HCT116 (cell line): Measurements from ENCODE around the gene ACAT2. TPM values are rescaled to one million over a fixed set of nuclear protein-coding genes. Genes with fewer than 3 reads are reported as not detected.
"Not testable (repeated sequence)": the region's sequence is repeated elsewhere in the genome, so short reads cannot be mapped to it uniquely, and the experiment has no call there.

Experiments used
- ATAC-seq: fragments of 200-7000 bp; cut with Tn5 transposase; 2 replicates; pipeline ENCODE4 v1.9.1; 2020; ENCODE audit warnings: mild to moderate bottlenecking, moderate library complexity
- BruUV-seq: library from RNA; stranded (reverse); fragments of 400-500 nt; replicated peaks from 2 replicates; lab custom pipeline; 2021; lab: Mats Ljungman, UMichigan
- CTCF ChIA-PET: fragments of 300-600 bp; sonication (Branson Sonifier 250); formaldehyde crosslinking; loops from one replicate; lab custom pipeline; 2021; ENCODE audit warnings: antibody characterized with exemption; lab: Charles Lee
- POLR2A ChIA-PET: fragments of 300-600, 350-600 bp; sonication (Branson Sonifier 250); formaldehyde crosslinking; loops from one replicate; lab custom pipeline; 2021; ENCODE audit warnings: antibody characterized with exemption; lab: Charles Lee
- RAD21 ChIA-PET, 2 experiments: fragments of 300-600 bp; sonication (Branson Sonifier 250); formaldehyde crosslinking; loops; one replicate each; lab custom pipeline; 2023; ENCODE audit warnings: low total read pairs in 2 of 2; ENCODE audit not compliant: uncharacterized antibody in 2 of 2, unreplicated experiment in 2 of 2, low non-redundant PET in 1 of 2; lab: Charles Lee
- DNase-seq: peaks from one replicate; pipeline ENCODE4 v3.0.0-alpha.2; 2010; ENCODE audit warnings: low read depth, low spot score
- H2AFZ ChIP-seq: fragments of 200-600 bp; shearing (Covaris generic), sonication (generic); 2 replicates; pipeline ENCODE4 v1.6.1; 2017; ENCODE audit warnings: low read depth, mixed run types, mixed read lengths, antibody characterized with exemption, low read length; ENCODE audit not compliant: poor library complexity, severe bottlenecking
- H3K27ac ChIP-seq: 2 replicates; pipeline ENCODE4 v1.5.1; 2012; ENCODE audit warnings: low read depth, low read length
- H3K27me3 ChIP-seq: fragments of 200-600 bp; sonication (generic); 2 replicates; pipeline ENCODE4 v1.6.1; 2016; ENCODE audit warnings: mixed run types, low read length, mixed read lengths; ENCODE audit not compliant: insufficient read depth
- H3K36me3 ChIP-seq, 2 experiments: fragments of 200-500 bp in 1 of 2; fragments of 200-600 bp in 1 of 2; sonication (Bioruptor generic) in 1 of 2; sonication (generic) in 1 of 2; 2 replicates each; pipeline versions ENCODE4 v1.5.1 to v1.6.1; 2014 to 2016; ENCODE audit warnings: low read length in 2 of 2, inconsistent platforms in 1 of 2, mixed read lengths in 1 of 2, mixed run types in 1 of 2; ENCODE audit not compliant: insufficient read depth in 2 of 2, control insufficient read depth in 1 of 2
- H3K4me1 ChIP-seq, 2 experiments: fragments of 200-600 bp in 1 of 2; sonication (generic) in 1 of 2; 2 replicates each; pipeline versions ENCODE4 v1.5.1 to v1.6.1; 2012 to 2017; ENCODE audit warnings: low read length in 2 of 2, inconsistent platforms in 1 of 2, mild to moderate bottlenecking in 1 of 2, mixed read lengths in 1 of 2, mixed run types in 1 of 2, moderate library complexity in 1 of 2; ENCODE audit not compliant: insufficient read depth in 2 of 2, control insufficient read depth in 1 of 2
- H3K4me2 ChIP-seq: fragments of 200-600 bp; sonication (generic); 2 replicates; pipeline ENCODE4 v1.6.1; 2017; ENCODE audit warnings: mixed run types, low read length, mixed read lengths
- H3K4me3 ChIP-seq, 2 experiments: fragments of 200-600 bp in 1 of 2; sonication (generic) in 1 of 2; replicated peaks in 1 of 2; 2 replicates each; pipeline ENCODE4 v1.5.1; 2011 to 2016; ENCODE audit warnings: low read length in 2 of 2, control low read depth in 1 of 2, low read depth in 1 of 2, mild to moderate bottlenecking in 1 of 2, mixed read lengths in 1 of 2, mixed run types in 1 of 2
- H3K79me2 ChIP-seq: fragments of 200-600 bp; sonication (generic); 2 replicates; pipeline ENCODE4 v1.6.1; 2017; ENCODE audit warnings: mild to moderate bottlenecking, mixed run types, low read length, moderate library complexity, mixed read lengths; ENCODE audit not compliant: insufficient read depth
- H3K9ac ChIP-seq: fragments of 200-600 bp; sonication (generic); 2 replicates; pipeline ENCODE4 v1.6.1; 2016; ENCODE audit warnings: low read length, mixed read lengths
- H3K9me2 ChIP-seq: fragments of 200-600 bp; sonication (generic), shearing (Covaris generic); 2 replicates; pipeline ENCODE4 v1.6.1; 2017; ENCODE audit warnings: mixed run types, mild to moderate bottlenecking, moderate library complexity; ENCODE audit not compliant: insufficient read depth
- H3K9me3 ChIP-seq, 2 experiments: fragments of 200-500 bp in 1 of 2; fragments of 200-600 bp in 1 of 2; sonication (Bioruptor generic) in 1 of 2; sonication (generic) in 1 of 2; 2 replicates each; pipeline ENCODE4 v1.6.1; 2014 to 2017; ENCODE audit warnings: low read length in 2 of 2, mixed read lengths in 2 of 2, inconsistent platforms in 1 of 2, low read depth in 1 of 2, mild to moderate bottlenecking in 1 of 2, mixed run types in 1 of 2, moderate library complexity in 1 of 2; ENCODE audit not compliant: control insufficient read depth in 1 of 2, insufficient read depth in 1 of 2
- H4K20me1 ChIP-seq: fragments of 200-600 bp; sonication (generic), shearing (Covaris generic); 2 replicates; pipeline ENCODE4 v1.6.1; 2017; ENCODE audit warnings: mixed run types, mild to moderate bottlenecking, moderate library complexity; ENCODE audit not compliant: insufficient read depth
- CBX3 ChIP-seq: IDR thresholded peaks from 2 replicates; pipeline ENCODE4 v1.6.1; 2012; ENCODE audit warnings: low read depth
- CEBPB ChIP-seq: IDR thresholded peaks from 2 replicates; pipeline ENCODE4 v1.6.1; 2012; ENCODE audit warnings: low read depth
- ELF1 ChIP-seq: IDR thresholded peaks from 2 replicates; pipeline ENCODE4 v1.6.1; 2012; ENCODE audit warnings: low read depth, borderline replicate concordance
- SRF ChIP-seq: IDR thresholded peaks from 2 replicates; pipeline ENCODE4 v1.6.1; 2012; ENCODE audit warnings: low read depth
- YY1 ChIP-seq: IDR thresholded peaks from 2 replicates; pipeline ENCODE4 v1.6.1; 2011; ENCODE audit warnings: low read length, low read depth, moderate library complexity, mild to moderate bottlenecking; ENCODE audit not compliant: insufficient replicate concordance; ENCODE audit errors: extremely low read depth
- intact Hi-C: fragments of 100-400 bp; cut with micrococcal nuclease; formaldehyde crosslinking; loops from 2 replicates; pipeline ENCODE4 v1.10.0; 2022
- total RNA-seq: library from RNA; stranded (reverse); gene quantifications from one replicate; pipeline ENCODE4 v1.2.1, GENCODE V29; 2021; ENCODE audit not compliant: unreplicated experiment
- TF ChIP-seq, protein P1 (sequence below): IDR thresholded peaks from 2 replicates; pipeline ENCODE4 v1.6.1; 2012

The ACAT2 gene
- total RNA-seq, 1 experiment from 2014 or later = 41.6 TPM

DNA sequence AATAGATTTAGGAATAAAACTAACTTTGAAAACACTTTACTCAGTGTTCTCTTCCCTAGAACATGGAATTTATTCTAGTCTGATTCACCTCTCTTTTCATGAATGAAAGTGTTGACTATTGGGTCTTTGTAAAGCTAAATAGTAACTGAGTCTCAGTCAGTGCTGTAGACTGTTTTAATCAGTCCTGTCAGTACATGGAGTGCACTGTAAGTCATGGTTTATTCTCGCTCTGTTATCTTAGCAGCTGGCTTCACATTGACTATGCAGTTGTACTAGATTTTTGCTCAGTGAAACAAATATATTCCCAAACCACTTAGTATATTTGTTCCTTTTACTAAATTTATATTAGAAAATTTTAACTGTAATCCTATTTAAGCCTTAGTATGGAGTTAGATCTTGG lies 15.1 kb upstream of the ACAT2 start:
- Histone ChIP-seq H3K79me2 (peaks cover 98% of the 10 kb centered on the region), H3K4me1 (no peaks in the 10 kb centered on the region), H3K9me2 (no peaks in the 10 kb centered on the region), H3K27ac (no peak overlapping the region), H2AFZ (no peak overlapping the region), H3K4me2 (no peak overlapping the region), H3K9me3 (no peaks in the 10 kb centered on the region), H3K36me3 (peaks cover 67 to 85% of the 10 kb centered on the region in 2 experiments), H3K27me3 (no peaks in the 10 kb centered on the region), H4K20me1 (peaks cover 30% of the 10 kb centered on the region), H3K4me3 (no peak overlapping the region), H3K9ac (no peak overlapping the region)
- ChIA-PET RAD21 (no interaction called here), CTCF (no interaction called here), POLR2A (no interaction called here)
- intact Hi-C loops = no loop called here
- TF ChIP-seq YY1 = no peak
- TF ChIP-seq CBX3 = no peak
- TF ChIP-seq, protein P1, sequence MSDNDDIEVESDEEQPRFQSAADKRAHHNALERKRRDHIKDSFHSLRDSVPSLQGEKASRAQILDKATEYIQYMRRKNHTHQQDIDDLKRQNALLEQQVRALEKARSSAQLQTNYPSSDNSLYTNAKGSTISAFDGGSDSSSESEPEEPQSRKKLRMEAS = no peak
- TF ChIP-seq ELF1 = no peak
- TF ChIP-seq CEBPB = no peak
- no peak for TF ChIP-seq SRF
- ATAC-seq = no peak
- no TSS peak for BruUV-seq
- DNase-seq = no peak

DNA sequence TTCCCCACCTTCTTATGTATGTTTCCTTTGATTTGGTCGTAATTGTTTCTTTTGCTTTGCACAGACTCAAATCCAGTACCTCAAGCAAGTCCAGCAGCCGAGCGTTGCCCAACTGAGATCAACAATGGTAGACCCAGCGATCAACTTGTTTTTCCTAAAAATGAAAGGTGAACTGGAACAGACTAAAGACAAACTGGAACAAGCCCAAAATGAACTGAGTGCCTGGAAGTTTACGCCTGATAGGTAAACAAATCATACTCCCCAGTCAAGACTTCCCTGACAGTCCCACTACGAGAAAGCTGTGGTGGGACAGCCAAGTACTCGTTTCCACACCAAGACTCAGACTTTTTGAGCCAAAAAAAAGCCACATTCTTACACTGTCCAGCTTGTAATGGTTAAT lies 13.7 kb upstream of the ACAT2 start:
- BruUV-seq, RAD21 ChIA-PET, H3K9me3 ChIP-seq, CTCF ChIA-PET, H3K9ac ChIP-seq, POLR2A ChIA-PET, H2AFZ ChIP-seq, intact Hi-C loops, H3K4me2 ChIP-seq, H3K27ac ChIP-seq, H3K4me1 ChIP-seq, H3K9me2 ChIP-seq, ATAC-seq, H3K27me3 ChIP-seq, H3K4me3 ChIP-seq, DNase-seq: not testable (repeated sequence)
- Histone ChIP-seq H4K20me1 (peaks cover 30% of the 10 kb centered on the region), H3K36me3 (peaks cover 68 to 83% of the 10 kb centered on the region in 2 experiments), H3K79me2 (peaks cover 98% of the 10 kb centered on the region)
